GM19239 (cell line): Measurements from ENCODE around the gene SERPINB6.
"Not testable (repeated sequence)": the region's sequence is repeated elsewhere in the genome, so short reads cannot be mapped to it uniquely, and the experiment has no call there.

ENCODE experiments used
- DNase-seq: peaks from one replicate; pipeline ENCODE4 v3.0.0; 2011; ENCODE audit warnings: low spot score; ENCODE audit not compliant: insufficient read length
- FAIRE-seq: peaks from 2 replicates; lab custom pipeline; 2011; peaks lifted over from hg19 to GRCh38; lab: Jason Lieb, UNC

SERPINB6 gene

DNA sequence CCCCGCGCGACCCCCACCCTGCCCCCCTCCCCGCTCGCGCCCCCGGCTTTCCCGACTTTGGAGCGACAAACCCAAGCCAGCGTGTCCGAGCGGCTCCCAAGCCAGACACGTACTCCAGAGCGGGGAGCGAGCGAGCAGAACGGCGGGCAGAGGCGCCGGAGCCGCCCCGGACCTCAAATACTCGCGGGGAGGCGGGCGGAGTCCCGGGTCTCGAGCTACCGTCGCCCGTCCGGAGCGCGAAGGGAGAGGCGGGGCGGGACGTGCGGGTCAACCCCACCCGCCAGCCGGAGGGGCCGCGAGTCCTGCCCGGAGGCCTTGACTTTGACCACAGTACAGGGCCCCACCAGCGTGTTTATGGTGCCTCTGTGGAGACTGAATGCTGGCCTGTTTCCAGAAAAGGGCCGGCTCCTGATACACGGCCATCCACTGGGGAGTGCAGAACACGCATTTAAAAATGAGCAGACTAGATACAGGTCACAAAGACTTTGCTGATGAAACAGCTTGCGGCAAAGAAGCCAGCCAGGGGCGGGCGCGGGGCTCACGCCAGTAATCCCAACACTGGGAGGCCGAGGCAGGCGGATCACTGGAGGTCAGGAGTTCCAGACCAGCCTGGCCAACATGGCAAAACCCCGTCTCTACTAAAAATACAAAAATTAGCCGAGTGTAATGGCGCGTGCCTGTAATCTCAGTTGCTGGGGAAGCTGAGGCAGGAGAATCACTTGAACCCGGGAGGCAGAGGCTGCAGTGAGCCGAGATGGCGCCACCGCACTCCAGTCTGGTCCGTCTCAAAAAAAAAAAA, at the start of gene SERPINB6:
Gene SERPINB6 (minus strand): TSS at position 148 of the 799 bp plus-strand sequence. CDS start 12,235 bp downstream, outside the sequence.
- DNase-seq (no peak), FAIRE-seq (no peak)

GRCh38 chr6:3019749-3020320, 48.5 kb upstream of the SERPINB6 start:
- no peak for FAIRE-seq

GRCh38 chr6:3019065-3019464, 47.7 kb upstream of the SERPINB6 start:
- FAIRE-seq = no peak
- DNase-seq = no peak

More at GRCh38 chr6:3019749-3020320, 48.5 kb upstream of the SERPINB6 start:
- DNase-seq = no peak

- FAIRE-seq = no peak
- DNase-seq = no peak
These were observed 45.9 kb upstream of the SERPINB6 start for GRCh38 chr6:3017304-3017703.

GRCh38 chr6:3016473-3017280, 45.3 kb upstream of the SERPINB6 start:
- no peak for DNase-seq
- no peak for FAIRE-seq

DNA sequence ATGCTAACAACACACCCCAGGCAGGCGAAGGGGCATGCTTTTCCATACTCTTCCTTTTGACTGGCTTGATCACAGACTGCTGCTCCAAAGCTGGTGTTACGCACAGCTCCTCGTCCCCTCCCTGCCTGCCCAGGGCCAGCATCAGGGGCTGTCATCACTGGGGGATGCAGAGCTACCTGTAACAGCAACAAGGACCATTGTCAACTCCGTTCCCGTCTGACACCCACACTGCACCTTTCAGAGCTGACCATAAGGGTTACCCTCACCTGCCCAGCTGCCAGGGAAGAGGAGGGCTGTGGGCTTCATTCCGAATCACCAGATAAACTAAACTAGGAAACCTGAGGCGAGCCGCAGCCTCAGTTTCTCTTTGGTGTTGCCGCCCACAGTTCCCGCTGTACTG, 43.8 kb upstream of the SERPINB6 start:
- DNase-seq (no peak), FAIRE-seq (no peak)

DNA sequence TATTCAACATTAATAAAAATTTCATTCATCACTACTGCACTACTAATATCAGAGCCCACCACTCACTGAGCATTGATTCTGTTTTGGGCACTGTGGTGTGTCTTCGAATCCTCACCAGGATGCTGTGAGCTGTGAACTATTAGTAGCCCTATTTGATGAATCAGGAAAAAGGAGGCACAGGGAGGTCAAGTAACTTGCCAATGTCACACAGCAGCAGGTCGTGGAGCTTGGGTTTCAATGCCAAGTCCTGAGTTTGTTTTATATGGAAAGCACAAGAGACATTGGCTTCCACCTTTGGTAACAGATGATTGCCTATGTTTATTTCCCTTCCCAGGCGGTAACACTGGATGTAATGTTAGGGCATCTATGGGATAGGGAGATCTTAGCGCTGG, 43.3 kb upstream of the SERPINB6 start:
- no peak for FAIRE-seq
- DNase-seq = no peak

GRCh38 chr6:3013901-3014674, 42.7 kb upstream of the SERPINB6 start:
- DNase-seq (no peak), FAIRE-seq (no peak)

DNA sequence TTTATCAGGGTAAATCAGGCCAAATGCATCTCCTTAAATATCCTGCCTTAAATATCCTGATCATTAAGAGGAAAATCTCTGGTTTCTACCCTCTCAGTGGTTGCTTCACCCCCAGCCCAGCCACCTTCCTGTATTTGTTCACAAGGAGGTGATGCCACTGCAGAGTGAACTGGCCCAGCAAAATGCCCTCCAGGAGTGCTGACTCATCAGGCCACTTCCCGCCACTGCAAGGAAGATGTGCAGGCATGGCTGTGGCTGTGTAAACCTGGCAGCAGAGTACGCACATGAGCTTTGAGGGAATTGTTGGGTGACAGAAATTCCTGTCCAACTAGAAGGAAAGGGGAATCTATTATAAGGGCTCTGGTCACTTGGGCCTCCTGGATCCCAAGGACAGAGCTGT, 42.1 kb upstream of the SERPINB6 start:
- no peak for DNase-seq
- no peak for FAIRE-seq

GRCh38 chr6:3011592-3011991, 40.2 kb upstream of the SERPINB6 start:
- FAIRE-seq (no peak), DNase-seq (no peak)

DNA sequence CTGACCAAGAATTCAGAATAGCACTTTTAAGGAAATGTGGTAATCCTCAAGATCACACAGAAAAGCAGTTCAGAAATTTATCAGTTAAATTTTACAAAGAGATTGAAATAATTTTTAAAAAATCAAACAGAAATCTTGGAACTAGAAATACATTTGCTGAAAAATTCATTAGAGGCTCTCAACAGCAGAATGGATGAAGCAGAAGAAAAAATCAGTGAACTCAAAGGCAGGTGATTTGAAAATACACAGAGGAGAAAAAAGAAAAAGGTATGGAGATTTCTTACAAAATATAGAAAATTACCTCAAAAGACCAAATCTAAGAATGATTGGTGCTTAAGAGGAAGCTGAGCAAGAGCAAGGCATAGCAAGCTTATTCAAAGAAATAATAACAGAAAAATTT, 39.8 kb upstream of the SERPINB6 start:
- FAIRE-seq (no peak), DNase-seq (no peak)

DNA sequence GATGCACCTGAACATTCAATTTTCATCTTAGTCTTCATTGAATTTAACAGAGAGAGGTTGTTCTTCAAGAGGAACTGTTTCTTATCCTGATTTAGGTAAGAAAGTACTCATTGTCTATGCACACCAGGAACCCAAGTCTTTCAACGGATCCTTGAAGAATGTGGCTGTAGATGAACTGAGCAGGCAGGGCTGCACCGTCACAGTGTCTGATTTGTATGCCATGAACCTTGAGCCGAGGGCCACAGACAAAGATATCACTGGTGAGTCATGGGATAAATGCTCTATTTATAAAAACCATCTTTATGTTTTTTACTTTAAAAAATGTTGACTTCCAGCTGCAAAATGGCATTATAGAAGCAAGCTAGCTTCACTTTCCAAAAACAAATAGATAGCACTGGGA, 38.6 kb upstream of the SERPINB6 start:
- FAIRE-seq = no peak
- DNase-seq = no peak

- FAIRE-seq = not testable (repeated sequence)
These were observed 37.4 kb upstream of the SERPINB6 start for GRCh38 chr6:3008712-3009265.

GRCh38 chr6:3007571-3007970, 36.2 kb upstream of the SERPINB6 start:
- FAIRE-seq (no peak), DNase-seq (no peak)

More at GRCh38 chr6:3008712-3009265, 37.4 kb upstream of the SERPINB6 start:
- DNase-seq = not testable (repeated sequence)

DNA sequence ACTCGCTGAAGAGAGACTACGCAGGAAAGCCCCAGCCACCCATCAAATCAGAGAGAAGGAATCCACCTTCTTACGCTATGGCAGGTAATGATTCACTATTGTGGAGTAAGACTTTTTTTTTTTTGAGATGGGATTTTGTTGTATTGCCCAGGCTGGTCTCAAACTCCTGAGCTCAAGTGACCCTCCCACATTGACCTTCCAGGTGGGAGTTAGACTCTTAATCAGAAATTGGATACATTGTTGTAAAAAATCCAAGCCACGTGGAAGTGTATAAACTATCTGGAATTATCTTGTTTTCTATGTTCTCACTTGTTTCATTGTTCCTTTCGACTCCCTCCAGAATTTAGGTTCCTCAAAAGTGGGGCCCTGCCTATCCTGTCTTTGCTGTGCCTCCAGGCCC, 35.1 kb upstream of the SERPINB6 start:
- DNase-seq = no peak
- FAIRE-seq = no peak

DNA sequence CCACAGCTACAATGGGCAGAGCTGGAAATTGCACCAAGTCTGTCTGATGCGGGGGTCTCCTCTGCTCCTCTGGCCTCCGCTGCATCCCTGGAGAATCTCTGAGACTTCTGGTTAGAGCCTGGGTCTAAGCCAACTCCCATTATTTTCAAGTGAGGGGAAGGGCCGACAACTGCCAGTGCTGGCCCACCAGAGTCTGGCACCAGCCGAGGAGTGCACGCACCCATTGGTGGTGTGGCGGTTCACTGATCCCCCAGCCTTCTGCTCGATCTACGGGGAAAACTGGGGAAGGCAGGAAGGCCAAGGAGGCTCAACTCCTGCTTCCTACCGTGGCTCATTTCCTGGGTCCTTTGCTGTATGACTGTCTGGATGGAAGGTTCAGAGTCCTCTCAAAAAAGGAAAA, 34.5 kb upstream of the SERPINB6 start:
- no peak for FAIRE-seq
- no peak for DNase-seq

DNA sequence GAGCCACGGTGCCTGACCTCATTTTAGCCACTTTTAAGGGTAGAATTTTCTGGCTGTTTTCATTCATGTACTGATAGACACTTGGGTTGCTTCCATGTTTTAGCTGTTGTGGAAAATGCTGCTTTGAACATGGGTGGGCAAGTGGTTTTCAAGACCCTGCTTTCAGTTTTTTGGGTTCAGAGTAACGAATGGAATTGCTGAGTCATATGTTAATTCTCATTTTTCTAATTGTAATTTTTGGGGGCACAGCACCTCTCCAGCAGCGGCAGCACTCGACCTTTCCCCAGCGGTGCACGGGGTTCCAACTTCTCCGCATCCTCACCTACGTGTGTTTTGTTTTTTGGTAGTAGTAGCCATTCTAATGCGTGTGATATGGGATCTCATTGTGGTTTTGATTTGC, 33.7 kb upstream of the SERPINB6 start:
- DNase-seq = no peak
- no peak for FAIRE-seq

GRCh38 chr6:3003226-3003625, 31.9 kb upstream of the SERPINB6 start:
- DNase-seq, FAIRE-seq: not testable (repeated sequence)

DNA sequence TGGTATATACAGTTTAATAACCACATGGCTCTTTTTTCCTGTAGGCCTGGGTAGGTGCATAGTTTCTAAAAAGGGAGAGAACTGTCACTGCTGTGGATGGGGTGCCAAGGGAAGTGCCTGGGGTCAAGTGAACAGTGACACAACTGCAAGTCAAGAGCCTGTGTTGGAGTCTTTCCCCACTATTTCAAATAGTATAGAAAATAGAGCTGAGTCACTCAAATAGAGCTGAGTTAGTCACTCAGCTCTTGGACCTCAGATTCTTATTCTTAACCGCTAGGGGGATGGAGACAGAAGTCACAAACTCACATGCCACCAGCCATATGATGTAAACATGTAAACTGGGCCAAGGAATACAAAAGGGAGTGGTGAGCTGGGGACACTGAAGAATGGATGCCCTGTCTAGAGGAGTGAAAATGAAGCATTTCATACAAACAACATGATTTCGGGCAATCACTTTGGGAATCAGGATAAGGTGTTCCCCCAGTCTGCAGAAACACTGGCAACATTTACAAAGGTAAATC, 30.5 kb upstream of the SERPINB6 start:
- DNase-seq (peak; percentile 58), FAIRE-seq (no peak)
